Measurements from ENCODE around the gene KRT83.

GRCh38 chr12:52285851-52286530 lies 35.2 kb downstream of the KRT83 start:
- TF ChIP-seq CTCF (IDR thresholded peaks at IDR 0.05; ENCODE audit: low read length) (no peak), EZH2 (IDR thresholded peaks at IDR 0.05; ENCODE audit: borderline replicate concordance, low read length) (no peak)
